ENCODE results near the gene ATXN7.

DNA sequence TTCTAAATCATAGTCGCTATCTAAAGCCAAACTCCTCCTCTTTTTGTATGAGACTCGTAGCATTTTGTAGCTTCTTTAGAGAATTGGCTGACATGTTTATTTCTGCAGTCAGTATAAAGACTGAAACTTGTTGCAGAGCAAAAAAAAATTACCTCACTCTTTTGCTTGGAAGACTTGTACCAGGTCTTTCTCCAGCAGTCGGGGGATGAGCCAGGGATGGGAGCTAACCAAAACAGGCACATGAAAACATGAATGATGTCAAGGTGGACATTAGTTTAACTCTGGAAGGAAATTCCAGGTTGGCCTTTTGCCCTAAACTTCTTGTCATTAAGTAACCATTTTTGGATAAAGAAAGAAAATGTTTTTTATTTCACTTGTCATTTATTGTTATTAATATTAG lies 95.5 kb downstream of the ATXN7 start:
- TF ChIP-seq, protein P1, sequence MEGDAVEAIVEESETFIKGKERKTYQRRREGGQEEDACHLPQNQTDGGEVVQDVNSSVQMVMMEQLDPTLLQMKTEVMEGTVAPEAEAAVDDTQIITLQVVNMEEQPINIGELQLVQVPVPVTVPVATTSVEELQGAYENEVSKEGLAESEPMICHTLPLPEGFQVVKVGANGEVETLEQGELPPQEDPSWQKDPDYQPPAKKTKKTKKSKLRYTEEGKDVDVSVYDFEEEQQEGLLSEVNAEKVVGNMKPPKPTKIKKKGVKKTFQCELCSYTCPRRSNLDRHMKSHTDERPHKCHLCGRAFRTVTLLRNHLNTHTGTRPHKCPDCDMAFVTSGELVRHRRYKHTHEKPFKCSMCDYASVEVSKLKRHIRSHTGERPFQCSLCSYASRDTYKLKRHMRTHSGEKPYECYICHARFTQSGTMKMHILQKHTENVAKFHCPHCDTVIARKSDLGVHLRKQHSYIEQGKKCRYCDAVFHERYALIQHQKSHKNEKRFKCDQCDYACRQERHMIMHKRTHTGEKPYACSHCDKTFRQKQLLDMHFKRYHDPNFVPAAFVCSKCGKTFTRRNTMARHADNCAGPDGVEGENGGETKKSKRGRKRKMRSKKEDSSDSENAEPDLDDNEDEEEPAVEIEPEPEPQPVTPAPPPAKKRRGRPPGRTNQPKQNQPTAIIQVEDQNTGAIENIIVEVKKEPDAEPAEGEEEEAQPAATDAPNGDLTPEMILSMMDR (IDR thresholded peaks at IDR 0.05), result no peak
- no peak for TF ChIP-seq EP300 (IDR thresholded peaks at IDR 0.05)
- TF ChIP-seq POLR2AphosphoS5 (IDR thresholded peaks at IDR 0.05), result no peak
- TF ChIP-seq POLR2A (IDR thresholded peaks at IDR 0.05; ENCODE audit: low read depth), result no peak

All from esophagus muscularis mucosa (tissue), 4 donors.